Adipocyte (in vitro differentiated cells): Measurements from ENCODE around the gene RASL11A.
A peak's percentile ranks its signal among the peaks of the same experiment; 100 is the strongest.

Experiments
- DNase-seq: peaks from one replicate; pipeline ENCODE4 v3.0.0-alpha.2; 2015; ENCODE audit warnings: low read depth
- H3K27me3 ChIP-seq: replicated peaks from 2 replicates; pipeline ENCODE4 v1.7.0; 2013; ENCODE audit warnings: mild to moderate bottlenecking, low read length, moderate library complexity; ENCODE audit not compliant: control insufficient read depth, insufficient read depth
- H3K36me3 ChIP-seq: 2 replicates; pipeline ENCODE4 v1.7.0; 2013; ENCODE audit warnings: low read length, mild to moderate bottlenecking, moderate library complexity; ENCODE audit not compliant: control insufficient read depth, insufficient read depth, severe bottlenecking
- H3K4me1 ChIP-seq: 2 replicates; pipeline ENCODE4 v1.7.0; 2013; ENCODE audit warnings: mild to moderate bottlenecking, low read length, moderate library complexity; ENCODE audit not compliant: control insufficient read depth, insufficient read depth
- H3K4me3 ChIP-seq: 2 replicates; pipeline ENCODE4 v1.7.0; 2013; ENCODE audit warnings: mild to moderate bottlenecking, low read length, moderate library complexity
- H3K9ac ChIP-seq: 2 replicates; pipeline ENCODE4 v1.7.0; 2013; ENCODE audit warnings: mild to moderate bottlenecking, low read length, moderate library complexity
- H3K9me3 ChIP-seq: 2 replicates; pipeline ENCODE4 v1.7.0; 2013; ENCODE audit warnings: mild to moderate bottlenecking, low read length, moderate library complexity; ENCODE audit not compliant: control insufficient read depth

Gene RASL11A

GRCh38 chr13:27269114-27269665, 1.4 kb upstream of the RASL11A start:
- H3K4me1 ChIP-seq, result peaks cover 51% of the 10 kb centered on the region
- peaks cover 13% of the 10 kb centered on the region for H3K36me3 ChIP-seq
- H3K9me3 ChIP-seq, result no peaks in the 10 kb centered on the region
- H3K9ac ChIP-seq, result no peak overlapping the region
- no peak for DNase-seq
- no peaks in the 10 kb centered on the region for H3K27me3 ChIP-seq
- no peak overlapping the region for H3K4me3 ChIP-seq

DNA sequence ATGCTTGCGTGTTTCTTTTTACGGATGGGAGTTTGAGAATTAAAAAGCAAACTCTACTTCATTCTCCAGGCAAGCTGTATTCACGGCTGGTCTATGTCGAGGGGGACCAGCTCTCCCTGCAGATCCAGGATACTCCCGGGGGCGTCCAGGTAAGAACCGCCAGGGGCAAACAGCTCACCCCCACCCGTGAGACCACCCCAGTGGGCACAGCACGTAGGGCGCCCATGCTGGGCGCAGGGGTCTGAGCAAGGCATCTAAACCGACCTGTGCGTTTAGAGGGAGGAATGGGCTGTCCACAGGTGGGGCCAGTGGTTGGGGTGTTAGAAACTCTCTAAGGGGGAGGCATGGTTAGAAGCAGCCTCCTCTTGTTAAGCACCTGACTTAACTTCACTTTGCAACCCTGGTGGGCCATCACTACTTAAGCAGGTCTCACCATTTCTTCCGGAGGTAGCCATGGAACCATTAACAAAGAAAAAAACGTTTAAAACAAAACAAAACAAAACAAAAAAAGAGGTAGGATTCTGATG, 1.0 kb downstream of the RASL11A start:
- no peaks in the 10 kb centered on the region for H3K9me3 ChIP-seq
- peak overlapping the region; percentile 90 for H3K9ac ChIP-seq
- no peak for DNase-seq
- H3K4me1 ChIP-seq, result peaks cover 64% of the 10 kb centered on the region
- peak overlapping the region; percentile 85 for H3K4me3 ChIP-seq
- peaks cover 15% of the 10 kb centered on the region for H3K36me3 ChIP-seq
- no peaks in the 10 kb centered on the region for H3K27me3 ChIP-seq

DNA sequence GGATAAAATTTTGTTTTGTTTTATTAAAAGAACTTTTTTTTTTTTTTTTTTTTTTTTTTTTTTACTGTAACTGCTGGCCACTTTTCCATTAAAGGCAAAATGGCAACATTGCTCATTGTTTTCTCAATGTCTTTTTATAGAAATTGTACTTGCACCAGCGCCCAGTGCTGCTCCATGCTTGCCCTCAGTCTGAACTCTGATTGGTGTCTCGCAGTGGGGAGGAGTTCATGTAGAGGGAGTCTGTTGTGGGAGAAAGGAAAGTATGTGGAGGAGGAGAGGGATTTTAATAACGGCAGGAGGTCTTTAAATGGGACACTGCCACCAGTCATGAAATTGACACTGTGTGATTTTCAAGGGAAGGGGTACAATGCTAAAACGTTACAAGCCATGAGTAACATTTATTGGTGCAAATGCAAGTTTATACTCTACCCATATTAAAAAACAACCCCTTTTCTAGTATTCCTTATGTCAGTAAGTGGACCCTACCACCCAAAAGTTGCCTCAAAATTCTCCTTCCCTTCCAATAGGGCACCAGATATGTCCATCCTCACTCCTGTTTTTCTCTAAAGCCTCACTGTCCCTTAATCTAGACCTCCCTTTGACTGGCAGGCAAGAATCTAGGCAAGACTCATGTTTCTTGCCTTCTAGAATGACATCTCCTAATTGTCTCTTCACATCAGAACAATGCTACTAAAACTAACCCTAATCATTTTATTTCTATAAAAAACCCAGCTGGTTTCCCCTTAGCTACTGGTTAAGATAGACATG, 3.2 kb downstream of the RASL11A start:
- H3K9ac ChIP-seq, result no peak overlapping the region
- DNase-seq, result no peak
- H3K4me1 ChIP-seq, result peaks cover 59% of the 10 kb centered on the region
- H3K9me3 ChIP-seq, result no peaks in the 10 kb centered on the region
- no peak overlapping the region for H3K4me3 ChIP-seq
- peaks cover 15% of the 10 kb centered on the region for H3K36me3 ChIP-seq
- H3K27me3 ChIP-seq, result no peaks in the 10 kb centered on the region

- no peak for DNase-seq
These were observed 4.0 kb downstream of the RASL11A start for GRCh38 chr13:27274631-27275030.

GRCh38 chr13:27276188-27276587, 5.6 kb downstream of the RASL11A start:
- peak overlapping the region; percentile 65 for H3K9ac ChIP-seq
- H3K27me3 ChIP-seq, result no peaks in the 10 kb centered on the region
- no peaks in the 10 kb centered on the region for H3K9me3 ChIP-seq
- H3K4me1 ChIP-seq, result peaks cover 59% of the 10 kb centered on the region
- H3K4me3 ChIP-seq, result peak overlapping the region; percentile 35
- peak; percentile 91 for DNase-seq
- peaks cover 15% of the 10 kb centered on the region for H3K36me3 ChIP-seq

More at GRCh38 chr13:27274631-27275030, 4.0 kb downstream of the RASL11A start:
- no peaks in the 10 kb centered on the region for H3K27me3 ChIP-seq
- H3K9ac ChIP-seq, result no peak overlapping the region
- peaks cover 15% of the 10 kb centered on the region for H3K36me3 ChIP-seq
- H3K4me3 ChIP-seq, result no peak overlapping the region
- H3K4me1 ChIP-seq, result peaks cover 59% of the 10 kb centered on the region
- H3K9me3 ChIP-seq, result no peaks in the 10 kb centered on the region

- Histone ChIP-seq H3K9ac (no peak overlapping the region), H3K4me3 (no peak overlapping the region), H3K36me3 (no peaks in the 10 kb centered on the region), H3K4me1 (peaks cover 25% of the 10 kb centered on the region), H3K27me3 (no peaks in the 10 kb centered on the region), H3K9me3 (peaks cover 6% of the 10 kb centered on the region)
- no peak for DNase-seq
These were observed 8.9 kb downstream of the RASL11A start for GRCh38 chr13:27279506-27279905.

DNA sequence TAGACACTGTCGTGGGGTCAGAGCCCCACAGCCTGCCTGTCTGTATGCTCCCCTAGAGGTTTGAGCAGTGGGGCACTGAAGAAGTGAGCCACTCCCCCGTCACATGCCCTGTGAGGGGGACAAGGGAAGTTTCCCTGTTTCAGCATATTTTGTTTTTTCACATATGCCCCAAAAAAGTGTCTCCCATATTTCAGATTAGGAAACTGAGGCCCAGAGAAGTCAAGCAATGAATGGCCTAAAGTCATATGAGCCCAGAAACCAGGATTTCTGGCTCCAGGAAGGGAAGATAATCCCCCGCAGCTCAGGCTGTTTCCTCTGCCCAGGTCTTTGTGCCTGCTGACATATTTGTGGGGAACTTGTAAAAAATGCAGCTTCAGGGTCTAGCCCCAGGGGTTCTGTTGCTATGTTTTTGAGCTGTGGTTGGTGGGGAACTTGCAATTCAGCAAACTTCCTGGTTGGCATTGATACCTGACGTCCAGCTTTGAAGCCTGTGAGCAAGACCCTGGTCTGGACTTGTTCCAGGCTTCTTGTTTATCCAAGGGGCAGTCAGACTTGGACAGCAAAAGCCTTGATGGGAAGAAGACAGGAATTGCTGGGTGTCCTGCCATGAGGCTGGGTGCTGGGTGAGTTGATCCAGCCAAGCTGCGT, 9.5 kb downstream of the RASL11A start:
- DNase-seq, result no peak
- Histone ChIP-seq H3K4me3 (no peak overlapping the region), H3K36me3 (no peaks in the 10 kb centered on the region), H3K27me3 (no peaks in the 10 kb centered on the region), H3K9me3 (peaks cover 6% of the 10 kb centered on the region), H3K9ac (no peak overlapping the region), H3K4me1 (peaks cover 20% of the 10 kb centered on the region)

DNA sequence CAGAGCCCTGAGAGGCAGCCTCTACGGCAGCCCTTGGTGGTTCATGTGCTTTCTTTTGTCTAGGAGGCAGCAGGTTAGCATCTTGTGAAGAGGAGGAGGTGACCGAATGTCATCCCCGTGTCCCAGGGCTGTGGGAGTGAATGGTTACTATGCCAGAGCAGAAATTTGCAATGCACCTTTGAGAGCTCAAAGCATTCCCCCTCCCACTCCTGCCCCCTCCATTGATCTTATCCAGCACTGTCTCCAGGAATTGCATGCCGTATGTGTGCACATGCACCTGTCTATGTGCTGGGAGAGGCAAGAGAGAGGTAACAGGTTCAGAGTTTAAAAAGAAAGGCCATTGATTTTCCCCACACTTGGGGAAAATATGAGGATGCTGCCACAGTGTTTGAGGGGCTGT, 10.2 kb downstream of the RASL11A start:
- H3K4me1 ChIP-seq, result peaks cover 12% of the 10 kb centered on the region
- H3K9ac ChIP-seq, result no peak overlapping the region

GRCh38 chr13:27281420-27281819, 10.8 kb downstream of the RASL11A start:
- Histone ChIP-seq H3K27me3 (no peaks in the 10 kb centered on the region), H3K4me3 (no peak overlapping the region), H3K9me3 (peaks cover 6% of the 10 kb centered on the region), H3K36me3 (no peaks in the 10 kb centered on the region), H3K9ac (no peak overlapping the region), H3K4me1 (peaks cover 7% of the 10 kb centered on the region)
- DNase-seq, result no peak

More for the DNA sequence above, 10.2 kb downstream of the RASL11A start:
- Histone ChIP-seq H3K27me3 (no peaks in the 10 kb centered on the region), H3K36me3 (no peaks in the 10 kb centered on the region), H3K9me3 (peaks cover 6% of the 10 kb centered on the region), H3K4me3 (no peak overlapping the region)
- DNase-seq, result no peak

DNA sequence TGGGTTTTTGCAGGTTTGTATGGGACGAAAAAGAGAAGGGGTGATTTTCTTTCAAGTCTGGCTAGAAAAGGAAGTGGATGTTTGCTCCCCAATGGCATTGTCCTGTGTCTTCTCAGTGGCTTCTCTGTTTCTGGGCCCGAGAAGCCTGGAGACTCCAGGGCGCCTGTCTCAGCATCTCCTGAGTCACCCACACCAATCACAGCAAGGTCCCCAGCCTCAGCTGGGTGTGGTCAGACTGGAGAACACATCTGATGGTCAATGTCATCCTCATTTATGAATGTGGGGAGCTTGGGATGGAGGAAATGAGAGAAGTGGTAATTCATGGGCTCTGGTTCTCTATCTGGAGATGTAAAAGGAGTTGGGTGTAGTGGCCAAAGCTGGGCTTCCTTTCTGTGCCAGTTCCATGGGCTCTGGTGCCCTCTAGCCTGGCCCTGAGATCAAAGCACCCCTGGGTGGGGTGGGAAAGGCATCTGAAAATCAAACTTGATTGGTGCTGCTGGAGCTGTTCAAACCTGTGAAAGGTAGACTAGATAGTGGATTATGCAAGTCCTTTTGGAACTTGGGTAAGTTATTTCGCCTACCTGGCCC, 13.4 kb downstream of the RASL11A start:
- no peaks in the 10 kb centered on the region for H3K4me1 ChIP-seq
- no peaks in the 10 kb centered on the region for H3K36me3 ChIP-seq
- H3K4me3 ChIP-seq, result no peak overlapping the region
- no peak overlapping the region for H3K9ac ChIP-seq
- peaks cover 6% of the 10 kb centered on the region for H3K9me3 ChIP-seq
- no peaks in the 10 kb centered on the region for H3K27me3 ChIP-seq
- peak; percentile 61 for DNase-seq

DNA sequence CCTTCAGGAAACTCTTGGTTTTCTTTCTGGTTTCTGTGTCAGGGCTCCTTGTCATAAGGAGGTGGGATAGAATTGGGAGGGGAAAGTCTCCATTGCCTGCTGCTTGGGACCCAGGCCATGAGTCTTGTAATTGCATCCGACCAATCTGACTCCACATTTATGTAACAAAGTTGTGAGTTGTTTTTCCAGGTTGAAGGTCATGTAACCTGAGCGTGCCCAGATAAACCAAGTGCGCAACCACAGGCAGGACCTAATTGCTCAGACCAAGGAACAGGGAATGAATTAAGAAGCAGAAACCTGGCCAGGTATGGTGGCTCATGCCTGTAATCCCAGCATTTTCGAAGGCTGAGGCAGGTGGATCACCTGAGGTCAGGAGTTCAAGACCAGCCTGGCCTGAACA, 17.8 kb downstream of the RASL11A start:
- Histone ChIP-seq H3K9ac (no peak overlapping the region), H3K4me3 (no peak overlapping the region), H3K27me3 (peaks cover 6% of the 10 kb centered on the region), H3K9me3 (no peaks in the 10 kb centered on the region), H3K36me3 (no peaks in the 10 kb centered on the region), H3K4me1 (no peaks in the 10 kb centered on the region)
- DNase-seq, result no peak
